GM12878 (cell line): ENCODE measurements around the gene SSRP1. TPM values are rescaled to one million over a fixed set of nuclear protein-coding genes. Genes with fewer than 3 reads are reported as not detected.

Source experiments
- ATAC-seq: fragments of 200-7000 bp; cut with Tn5 transposase; 3 replicates; pipeline ENCODE4 v1.9.1; 2020; ENCODE audit warnings: mild to moderate bottlenecking, moderate library complexity
- BruUV-seq: library from RNA; stranded (reverse); fragments of 400-500 nt; replicated peaks from 2 replicates; lab custom pipeline; 2021; lab: Mats Ljungman, UMichigan
- CTCF ChIA-PET: fragments of 300-600 bp; sonication (Branson Sonifier 250); formaldehyde crosslinking; extraction: SDS; loops from one replicate; lab custom pipeline; 2021; ENCODE audit warnings: inconsistent platforms; lab: Yijun Ruan, JAX
- POLR2A ChIA-PET: fragments of 350-600 bp; formaldehyde crosslinking; extraction: SDS; loops from one replicate; lab custom pipeline; 2021; ENCODE audit warnings: inconsistent platforms; lab: Charles Lee
- RAD21 ChIA-PET: fragments of 300-600 bp; sonication (Branson Sonifier 250); formaldehyde crosslinking; loops from one replicate; lab custom pipeline; 2023; ENCODE audit warnings: antibody characterized with exemption; ENCODE audit not compliant: unreplicated experiment; lab: Charles Lee
- SMC1A ChIA-PET: fragments of 300-600 bp; sonication (Branson Sonifier 250); formaldehyde crosslinking; loops from one replicate; lab custom pipeline; 2023; ENCODE audit not compliant: unreplicated experiment, uncharacterized antibody; lab: Charles Lee
- DNase-seq: peaks from one replicate; pipeline ENCODE4 v3.0.0-alpha.2; 2011; ENCODE audit warnings: low read depth, low spot score
- FAIRE-seq: peaks from 3 replicates; lab custom pipeline; 2011; peaks lifted over from hg19 to GRCh38; lab: Jason Lieb, UNC
- H2AFZ ChIP-seq: 2 replicates; pipeline ENCODE4 v1.6.0; 2011; ENCODE audit warnings: low read depth, low read length, control low read depth; ENCODE audit not compliant: control insufficient read depth
- H3K27ac ChIP-seq: 2 replicates; pipeline ENCODE4 v1.5.1; 2011; ENCODE audit warnings: control low read depth; ENCODE audit not compliant: control insufficient read depth, insufficient read depth
- H3K27me3 ChIP-seq, 2 experiments: replicated peaks in 1 of 2; 2 replicates each; pipeline versions ENCODE4 v1.6.0 to v1.6.1; 2011; ENCODE audit warnings: low read length in 1 of 2; ENCODE audit not compliant: control insufficient read depth in 2 of 2, insufficient read depth in 2 of 2
- H3K36me3 ChIP-seq, 2 experiments: 2 replicates each; pipeline ENCODE4 v1.5.1; 2011; ENCODE audit warnings: low read length in 1 of 2; ENCODE audit not compliant: control insufficient read depth in 2 of 2, insufficient read depth in 2 of 2
- H3K4me1 ChIP-seq: 2 replicates; pipeline ENCODE4 v1.6.1; 2011; ENCODE audit warnings: mild to moderate bottlenecking, low read length, moderate library complexity, mixed read lengths; ENCODE audit not compliant: control insufficient read depth, insufficient read depth
- H3K4me2 ChIP-seq: 2 replicates; pipeline ENCODE4 v1.6.0; 2011; ENCODE audit warnings: control low read depth; ENCODE audit not compliant: control insufficient read depth, insufficient read depth
- H3K4me3 ChIP-seq: fragments of 200-600 bp; sonication (generic); 2 replicates; pipeline ENCODE4 v1.5.1; 2016
- H3K79me2 ChIP-seq: 2 replicates; pipeline ENCODE4 v1.6.0; 2011; ENCODE audit warnings: low read length; ENCODE audit not compliant: control insufficient read depth, insufficient read depth
- H3K9ac ChIP-seq: 2 replicates; pipeline ENCODE4 v1.8.0; 2011; ENCODE audit warnings: low read length, control low read depth, mixed read lengths; ENCODE audit not compliant: control insufficient read depth, insufficient read depth
- H3K9me3 ChIP-seq: replicated peaks from 3 replicates; pipeline ENCODE4 v1.5.1; 2011; ENCODE audit warnings: mild to moderate bottlenecking, low read length; ENCODE audit not compliant: control insufficient read depth, insufficient read depth
- H4K20me1 ChIP-seq: 2 replicates; pipeline ENCODE4 v1.6.0; 2011; ENCODE audit not compliant: control insufficient read depth, insufficient read depth
- BACH1 ChIP-seq: fragments of 450-650 bp; IDR thresholded peaks from 2 replicates; pipeline ENCODE4 v1.6.1; 2017; ENCODE audit warnings: mild to moderate bottlenecking, borderline replicate concordance
- CHD1 ChIP-seq: IDR thresholded peaks from 2 replicates; pipeline ENCODE4 v1.6.1; 2012; ENCODE audit warnings: low read depth, low read length, improper control_type of control experiment
- ESRRA ChIP-seq: IDR thresholded peaks from 2 replicates; pipeline ENCODE4 v1.6.1; 2012; ENCODE audit warnings: mild to moderate bottlenecking, low read length, improper control_type of control experiment
- IKZF1 ChIP-seq: fragments of 450-650 bp; conservative IDR thresholded peaks from 2 replicates; pipeline ENCODE4 v1.6.1; 2017; ENCODE audit warnings: antibody characterized with exemption, mild to moderate bottlenecking
- MEF2B ChIP-seq: fragments of 450-650 bp; IDR thresholded peaks from 2 replicates; pipeline ENCODE4 v1.6.1; 2018; ENCODE audit warnings: mild to moderate bottlenecking, moderate library complexity; ENCODE audit not compliant: partially characterized antibody, poor library complexity, severe bottlenecking
- RELA ChIP-seq: fragments of 450-650 bp; IDR thresholded peaks from 2 replicates; pipeline ENCODE4 v1.8.0; 2014; ENCODE audit warnings: borderline replicate concordance; ENCODE audit not compliant: partially characterized antibody
- RFX5 ChIP-seq: IDR thresholded peaks from 2 replicates; pipeline ENCODE4 v1.6.1; 2011; ENCODE audit warnings: low read depth, low read length, improper control_type of control experiment
- SMAD5 ChIP-seq: IDR thresholded peaks from 2 replicates; pipeline ENCODE4 v1.6.1; 2016; ENCODE audit warnings: antibody characterized with exemption, low read depth
- WGBS: methylation state at CpG from one replicate; pipeline ENCODE4 v1.1.6; 2016; ENCODE audit warnings: low lambda C conversion rate; ENCODE audit not compliant: insufficient replicate concordance, insufficient coverage; ENCODE audit errors: missing lambda C conversion rate; 5-methylcytosine and 5-hydroxymethylcytosine counted together
- in situ Hi-C: fragments of 300-500 bp; cut with MboI; formaldehyde crosslinking; loops from 9 replicates; pipeline ENCODE4 v1.14.3; 2018; ENCODE audit warnings: mixed read lengths
- intact Hi-C: fragments of 100-400 bp; cut with micrococcal nuclease; formaldehyde crosslinking; loops from one replicate; pipeline ENCODE4 v1.14.2; 2022; ENCODE audit not compliant: unreplicated experiment
- polyA plus RNA-seq, 11 experiments: library from polyadenylated mRNA; depleted of rRNA in 4 of 11; unstranded in 6 of 11; stranded (reverse) in 5 of 11; fragments of >200 nt; fragmentation: Nextera tagmentation in 4 of 11; fragmentation: Illumina TruSeq in 1 of 11; extraction: Ambion mirVana in 4 of 11; extraction: Trizol in 1 of 11; gene quantifications; 1 replicate in 1 of 11; 2 replicates in 10 of 11; pipeline versions ENCODE4 v1.2.1 to v1.2.3, GENCODE V29; 2011 to 2016; ENCODE audit warnings: inconsistent platforms in 2 of 11, missing spikeins in 2 of 11, low read depth in 1 of 11
- total RNA-seq, 4 experiments: library from RNA; depleted of rRNA in 3 of 4; stranded (reverse); fragments of >200 nt in 3 of 4; fragmentation: Illumina TruSeq in 1 of 4; extraction: Trizol in 1 of 4; gene quantifications; 2 replicates each; pipeline versions ENCODE4 v1.2.1 to v1.2.3, GENCODE V29; 2013 to 2021
- TF ChIP-seq, protein P1 (sequence below): IDR thresholded peaks from 2 replicates; pipeline ENCODE4 v1.6.1; 2012; ENCODE audit warnings: low read depth, low read length, improper control_type of control experiment

Gene SSRP1
- total and polyA plus RNA-seq, 10 of the 15 experiments (the other 5 are each of a cell fraction or from before 2014, with no cell fraction given): 73.6 to 279 (median 138) TPM

GRCh38 chr11:57276971-57277675, 58.6 kb downstream of the SSRP1 start:
- Histone ChIP-seq H3K9me3 (no peaks in the 10 kb centered on the region; the same call in 2 of the 3 replicates), H3K27ac (no peak overlapping the region), H3K36me3 (no peaks in the 10 kb centered on the region), H3K9ac (no peak overlapping the region), H3K4me1 (no peaks in the 10 kb centered on the region), H3K4me2 (no peak overlapping the region), H2AFZ (no peak overlapping the region), H4K20me1 (no peaks in the 10 kb centered on the region), H3K4me3 (no peak overlapping the region), H3K79me2 (no peaks in the 10 kb centered on the region), H3K27me3 (peaks cover 0 to 5% of the 10 kb centered on the region in 2 experiments; a peak in 1 of 4 replicates)
- in situ Hi-C loops: no loop called here
- RAD21 ChIA-PET: interaction anchor here (2.1 kb wide), 1 partner anchor 28 kb away, joined by 5 read pairs; no protein-coding TSS in a partner anchor
- TF ChIP-seq RELA: no peak
- TF ChIP-seq SMAD5: no peak
- TF ChIP-seq IKZF1: no peak
- TF ChIP-seq CHD1: no peak
- TF ChIP-seq RFX5: no peak
- TF ChIP-seq BACH1: no peak
- TF ChIP-seq ESRRA: no peak
- TF ChIP-seq, protein P1, sequence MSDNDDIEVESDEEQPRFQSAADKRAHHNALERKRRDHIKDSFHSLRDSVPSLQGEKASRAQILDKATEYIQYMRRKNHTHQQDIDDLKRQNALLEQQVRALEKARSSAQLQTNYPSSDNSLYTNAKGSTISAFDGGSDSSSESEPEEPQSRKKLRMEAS: no peak
- TF ChIP-seq MEF2B: no peak
- FAIRE-seq: no peak
- intact Hi-C loops: no loop called here
- SMC1A ChIA-PET: interaction anchor here (0.8 to 1.4 kb wide), 3 partner anchors 28 to 436 kb away, joined by 3 read pairs; no protein-coding TSS in a partner anchor
- WGBS: 33% methylated on average over 6 of the region's 6 CpGs
- no peak for ATAC-seq
- POLR2A ChIA-PET: no interaction called here
- no TSS peak for BruUV-seq
- no peak for DNase-seq
- CTCF ChIA-PET: interaction anchor here (1.2 to 2.2 kb wide), 8 partner anchors 8 to 436 kb away, joined by 3 to 16 read pairs (median 4); no protein-coding TSS in a partner anchor
